Skin of body (tissue), 2 donors: ENCODE data around the gene HTR3A. TPM values are rescaled to one million over a fixed set of nuclear protein-coding genes. Genes with fewer than 3 reads are reported as not detected.
"Not testable (repeated sequence)": the region's sequence is repeated elsewhere in the genome, so short reads cannot be mapped to it uniquely, and the experiment has no call there.

ENCODE experiments used
- DNase-seq: peaks from one replicate; lab custom pipeline; 2025; lab: John Stamatoyannopoulos, UW
- total RNA-seq: library from RNA; depleted of rRNA; stranded (reverse); fragments of >200 nt; gene quantifications from one replicate; pipeline ENCODE4 v1.2.3, GENCODE V29; 2014

Gene HTR3A
- 0.99 TPM for total RNA-seq

DNA sequence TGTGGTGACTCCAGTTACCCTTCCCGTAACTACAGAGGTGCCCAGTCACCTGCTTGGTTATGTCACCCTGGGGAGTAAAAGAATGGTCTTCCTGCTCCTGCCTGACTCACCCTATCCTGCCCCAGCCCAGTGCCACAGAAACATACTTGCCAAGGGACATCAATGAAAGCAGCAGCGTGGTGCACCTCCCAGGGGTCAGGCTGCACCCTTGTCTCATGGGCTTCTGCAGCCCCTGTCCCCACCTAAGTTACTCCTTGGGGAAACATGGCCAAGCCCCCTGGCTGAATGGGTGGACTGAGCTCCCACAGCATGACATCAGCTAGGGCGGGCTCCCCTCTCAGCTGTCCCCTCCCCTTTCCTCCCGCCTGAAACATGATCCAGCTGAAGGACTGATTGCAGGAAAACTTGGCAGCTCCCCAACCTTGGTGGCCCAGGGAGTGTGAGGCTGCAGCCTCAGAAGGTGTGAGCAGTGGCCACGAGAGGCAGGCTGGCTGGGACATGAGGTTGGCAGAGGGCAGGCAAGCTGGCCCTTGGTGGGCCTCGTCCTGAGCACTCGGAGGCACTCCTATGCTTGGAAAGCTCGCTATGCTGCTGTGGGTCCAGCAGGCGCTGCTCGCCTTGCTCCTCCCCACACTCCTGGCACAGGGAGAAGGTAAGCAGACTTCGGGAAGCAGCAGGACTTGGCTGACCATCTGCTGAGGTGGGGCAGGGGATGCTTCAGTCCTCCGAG is at the start of gene HTR3A:
TSS of gene HTR3A (plus strand) at position 368 of the 730 bp plus-strand sequence. CDS start at position 586, 218 bp downstream.
- DNase-seq: no peak

DNA sequence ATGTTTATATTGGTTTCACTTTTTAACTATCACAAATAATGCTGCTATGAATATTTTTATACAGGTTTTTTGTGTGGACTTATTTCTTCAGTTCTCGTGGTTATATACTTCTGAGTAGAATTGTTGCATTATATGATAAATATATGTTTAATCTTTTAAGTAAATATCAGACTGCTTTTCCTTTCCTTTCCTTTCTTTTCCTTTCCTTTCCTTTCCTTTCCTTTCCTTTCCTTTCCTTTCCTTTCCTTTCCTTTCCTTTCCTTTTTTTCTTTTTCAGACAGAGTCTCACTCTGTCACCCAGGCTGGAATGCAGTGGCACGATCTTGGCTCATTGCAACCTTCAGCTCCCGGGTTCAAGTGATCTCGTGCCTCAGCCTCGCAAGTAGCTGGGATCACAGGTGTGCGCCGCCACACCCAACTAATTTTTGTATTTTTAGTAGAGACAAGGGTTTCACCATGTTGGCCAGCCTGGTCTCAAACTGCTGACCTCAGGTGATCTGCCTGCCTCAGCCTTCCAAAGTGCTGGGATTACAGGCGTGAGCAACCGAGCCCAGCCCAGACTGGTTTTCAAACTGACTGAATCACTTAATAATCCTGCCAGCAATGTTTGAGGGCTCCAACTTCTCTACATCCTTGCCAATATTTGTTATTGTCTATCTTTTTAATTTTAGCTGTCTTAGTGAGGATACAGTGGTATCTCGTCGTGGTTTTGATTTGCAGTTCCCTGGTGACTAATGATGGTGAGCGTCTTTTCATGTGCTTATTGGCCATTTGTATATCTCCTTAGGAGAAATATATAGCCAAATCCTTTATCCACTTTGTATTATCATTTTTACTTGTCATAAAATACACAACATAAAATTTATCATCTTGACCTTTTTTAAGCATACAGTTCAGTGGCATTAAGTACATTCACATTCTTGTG is 48.4 kb upstream of the HTR3A start:
- DNase-seq: no peak

GRCh38 chr11:113928311-113928710 is 46.6 kb upstream of the HTR3A start:
- DNase-seq: no peak

DNA sequence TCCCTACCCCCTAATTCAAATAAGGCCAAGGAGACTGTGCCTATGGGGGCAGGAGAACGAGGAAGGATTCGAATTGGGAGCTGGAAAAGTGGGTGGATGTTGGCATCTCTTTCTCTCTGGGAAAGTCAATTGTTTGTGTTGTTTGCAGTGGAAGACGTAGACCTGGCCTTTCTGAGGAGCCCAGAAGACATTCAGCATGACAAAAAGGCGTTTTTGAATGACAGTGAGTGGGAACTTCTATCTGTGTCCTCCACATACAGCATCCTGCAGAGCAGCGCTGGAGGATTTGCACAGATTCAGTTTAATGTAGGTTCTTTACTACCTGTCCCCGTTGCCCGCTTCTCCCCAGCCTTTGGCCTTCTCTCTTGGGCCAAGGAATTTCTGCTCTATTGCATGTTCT is 42.1 kb upstream of the HTR3A start:
- DNase-seq: no peak

GRCh38 chr11:113934193-113934592 is 40.7 kb upstream of the HTR3A start:
- DNase-seq: not testable (repeated sequence)

- no peak for DNase-seq
These were observed 40.1 kb upstream of the HTR3A start for GRCh38 chr11:113934761-113935160.

- no peak for DNase-seq
These were observed 39.0 kb upstream of the HTR3A start for GRCh38 chr11:113935858-113936257.

- no peak for DNase-seq
These were observed 37.0 kb upstream of the HTR3A start for GRCh38 chr11:113937918-113938317.

- DNase-seq: no peak
These were observed 32.7 kb upstream of the HTR3A start for GRCh38 chr11:113942256-113942655.

GRCh38 chr11:113946162-113946561 is 28.7 kb upstream of the HTR3A start:
- DNase-seq: not testable (repeated sequence)

DNA sequence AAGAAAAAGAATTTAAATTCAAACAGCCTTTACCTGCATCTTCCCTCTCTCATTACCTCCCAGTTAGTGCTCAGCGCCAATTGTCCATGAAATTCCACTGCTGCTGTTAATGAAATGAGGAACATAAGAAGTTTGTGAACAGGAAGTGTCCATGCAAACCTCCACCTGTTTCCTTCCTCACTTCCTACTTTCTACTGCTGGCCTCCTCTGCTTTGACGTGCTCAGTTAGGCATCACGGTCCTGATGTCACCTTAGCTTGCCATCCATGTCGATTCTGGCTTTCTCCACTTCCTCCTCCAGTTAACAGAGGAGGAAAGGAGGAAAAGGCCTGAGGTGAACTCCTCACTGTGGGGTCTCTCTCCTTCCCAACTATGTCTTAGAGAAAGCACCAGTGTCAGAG is 26.9 kb upstream of the HTR3A start:
- DNase-seq: no peak

- DNase-seq: no peak
These were observed 25.0 kb upstream of the HTR3A start for GRCh38 chr11:113949891-113950290.

GRCh38 chr11:113951537-113951936 is 23.4 kb upstream of the HTR3A start:
- DNase-seq: no peak

- no peak for DNase-seq
These were observed 22.8 kb upstream of the HTR3A start for GRCh38 chr11:113952070-113952469.

DNA sequence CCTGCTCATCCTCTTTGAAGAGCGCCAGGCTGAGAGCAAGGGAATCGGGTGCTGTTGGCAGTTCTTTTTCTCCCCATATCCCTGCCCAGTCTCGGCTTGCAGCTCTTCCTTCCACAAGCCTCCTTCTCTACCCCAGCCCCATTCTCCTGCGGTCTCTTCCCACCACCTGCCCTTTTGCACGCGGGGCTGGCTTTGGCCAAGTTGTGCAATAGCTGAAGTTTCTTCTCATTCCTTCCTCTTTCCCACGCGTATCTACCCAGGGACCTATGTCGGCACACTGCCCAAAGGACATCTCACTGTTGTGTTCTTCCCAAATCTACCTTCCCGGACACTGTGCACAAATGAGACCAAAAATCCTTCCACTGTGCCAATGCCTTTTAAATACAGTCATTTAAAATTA is 22.3 kb upstream of the HTR3A start:
- no peak for DNase-seq

DNA sequence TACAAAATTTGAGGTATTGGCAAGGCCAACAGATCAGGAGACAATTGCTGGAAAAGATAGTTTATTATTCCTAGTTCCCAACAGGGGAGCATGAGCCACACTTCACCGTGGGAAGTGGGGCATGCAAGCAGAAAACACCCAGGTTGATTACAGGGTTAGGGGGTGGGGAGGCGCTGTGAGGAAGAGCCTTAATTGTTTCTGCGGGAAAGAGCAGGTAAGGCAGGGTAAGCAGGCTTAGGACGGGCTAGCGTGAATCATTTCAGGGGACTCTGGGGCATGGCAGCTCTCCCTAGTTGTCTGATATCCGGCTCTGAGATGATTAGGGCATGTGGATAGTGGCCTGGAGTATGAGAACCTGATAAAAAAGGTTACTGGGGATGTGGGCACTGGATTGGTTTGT is 20.7 kb upstream of the HTR3A start:
- DNase-seq: no peak

GRCh38 chr11:113956986-113957385 is 17.9 kb upstream of the HTR3A start:
- DNase-seq: no peak

GRCh38 chr11:113960702-113961330 is 14.1 kb upstream of the HTR3A start:
- DNase-seq: no peak

DNA sequence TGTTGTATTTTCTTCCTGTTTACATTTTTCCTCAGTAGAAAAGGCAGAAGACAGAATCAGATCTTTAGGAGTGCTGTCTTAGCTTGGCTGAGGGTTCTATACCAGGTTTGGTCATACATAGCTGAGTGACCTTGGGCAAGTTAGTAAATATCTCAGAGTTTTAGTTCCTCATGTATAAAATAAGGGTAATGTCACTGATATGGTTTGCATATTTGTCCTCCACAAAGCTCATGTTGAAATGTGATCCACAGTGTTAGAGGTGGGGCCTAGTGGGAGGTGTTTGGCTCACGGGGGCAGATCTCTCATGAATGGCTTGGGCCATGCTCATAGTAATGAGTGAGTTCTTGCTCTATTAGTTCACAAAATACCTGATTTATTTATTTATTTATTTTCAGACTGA is 7.5 kb upstream of the HTR3A start:
- no peak for DNase-seq

- no peak for DNase-seq
These were observed 3.3 kb upstream of the HTR3A start for GRCh38 chr11:113971506-113972195.

DNA sequence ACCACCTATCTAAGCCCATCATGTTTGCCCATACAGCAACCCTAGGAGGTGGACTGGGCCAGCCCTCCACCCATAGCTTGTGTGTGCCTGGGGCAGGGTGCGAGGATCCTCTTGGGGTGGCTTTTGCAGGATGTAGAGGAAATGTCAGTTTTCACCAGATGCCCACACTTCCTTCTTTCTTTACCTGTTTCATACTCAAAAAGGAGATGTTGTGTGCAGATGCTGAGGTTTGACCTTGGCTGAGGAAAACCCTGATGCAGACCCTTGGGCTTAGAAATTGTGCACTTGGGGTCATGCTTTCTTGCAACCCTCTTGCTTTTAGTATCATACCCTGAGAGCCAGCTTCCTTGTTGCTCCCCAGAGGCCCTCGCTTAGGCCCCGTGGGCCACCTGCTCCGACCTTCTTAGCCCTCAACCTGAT is 2.2 kb downstream of the HTR3A start:
- DNase-seq: no peak
